H1 (cell line): ENCODE measurements around the gene DMAC2. TPM values are rescaled to one million over a fixed set of nuclear protein-coding genes. Genes with fewer than 3 reads are reported as not detected.

ENCODE experiments used
- BCL11A ChIP-seq, 2 experiments: IDR thresholded peaks; one replicate each; pipeline ENCODE4 v1.6.1; 2011; ENCODE audit warnings: low read depth in 2 of 2, low read length in 2 of 2, mild to moderate bottlenecking in 2 of 2
- CTBP2 ChIP-seq: IDR thresholded peaks from 2 replicates; pipeline ENCODE4 v1.7.0; 2011; ENCODE audit warnings: borderline replicate concordance, mild to moderate bottlenecking, moderate library complexity, mixed read lengths, low read length; ENCODE audit not compliant: insufficient read depth, insufficient read length
- FOSL1 ChIP-seq: IDR thresholded peaks from 2 replicates; pipeline ENCODE4 v1.6.1; 2011; ENCODE audit warnings: mild to moderate bottlenecking, low read depth, low read length, moderate library complexity; ENCODE audit not compliant: insufficient read depth
- NRF1 ChIP-seq: IDR thresholded peaks from 2 replicates; pipeline ENCODE4 v1.6.1; 2011; ENCODE audit warnings: mild to moderate bottlenecking, low read depth, low read length, improper control_type of control experiment
- PHF8 ChIP-seq: fragments of 200-600 bp; sonication (generic); conservative IDR thresholded peaks from 2 replicates; pipeline ENCODE4 v1.7.1; 2012; ENCODE audit warnings: low read depth, mild to moderate bottlenecking, inconsistent platforms, low read length, moderate library complexity
- RBBP5 ChIP-seq: IDR thresholded peaks from 2 replicates; pipeline ENCODE4 v1.7.1; 2012; ENCODE audit warnings: low read depth, mild to moderate bottlenecking, inconsistent platforms, low read length, moderate library complexity, borderline replicate concordance
- SP4 ChIP-seq: IDR thresholded peaks from 2 replicates; pipeline ENCODE4 v1.6.1; 2012; ENCODE audit warnings: low read length, inconsistent platforms
- polyA plus RNA-seq, 7 experiments: library from polyadenylated mRNA; depleted of rRNA in 3 of 7; stranded (reverse) in 5 of 7; unstranded in 2 of 7; fragments of >200 nt in 5 of 7; fragments of 200-250 nt in 2 of 7; gene quantifications; 1 replicate in 5 of 7; 2 replicates in 1 of 7; 4 replicates in 1 of 7; pipeline versions ENCODE4 v1.2.1 to v1.2.3, GENCODE V29; 2011 to 2013; ENCODE audit warnings: missing spikeins in 2 of 7, mixed read lengths in 2 of 7
- total RNA-seq: library from RNA; stranded (reverse); fragmentation: NEBNext Ultra II Directional; extraction: Animal tissue kit (Norgen Biotek cat#: 25700); gene quantifications from 2 replicates; pipeline ENCODE4 v1.2.1, GENCODE V29; 2021
- TF ChIP-seq, protein P1 (sequence below): fragments of 300-600 bp; sonication (generic); IDR thresholded peaks from 2 replicates; pipeline ENCODE4 v1.7.1; 2012; ENCODE audit warnings: low read length, moderate library complexity, mild to moderate bottlenecking, inconsistent platforms; ENCODE audit not compliant: insufficient replicate concordance
- TF ChIP-seq, protein P2 (sequence below): IDR thresholded peaks from 2 replicates; pipeline ENCODE4 v1.6.1; 2012; ENCODE audit warnings: inconsistent platforms

Gene DMAC2
- total and polyA plus RNA-seq, 2 of the 8 experiments (the other 6 are each of a cell fraction or from before 2014, with no cell fraction given) = 86.8 to 170 TPM

DNA sequence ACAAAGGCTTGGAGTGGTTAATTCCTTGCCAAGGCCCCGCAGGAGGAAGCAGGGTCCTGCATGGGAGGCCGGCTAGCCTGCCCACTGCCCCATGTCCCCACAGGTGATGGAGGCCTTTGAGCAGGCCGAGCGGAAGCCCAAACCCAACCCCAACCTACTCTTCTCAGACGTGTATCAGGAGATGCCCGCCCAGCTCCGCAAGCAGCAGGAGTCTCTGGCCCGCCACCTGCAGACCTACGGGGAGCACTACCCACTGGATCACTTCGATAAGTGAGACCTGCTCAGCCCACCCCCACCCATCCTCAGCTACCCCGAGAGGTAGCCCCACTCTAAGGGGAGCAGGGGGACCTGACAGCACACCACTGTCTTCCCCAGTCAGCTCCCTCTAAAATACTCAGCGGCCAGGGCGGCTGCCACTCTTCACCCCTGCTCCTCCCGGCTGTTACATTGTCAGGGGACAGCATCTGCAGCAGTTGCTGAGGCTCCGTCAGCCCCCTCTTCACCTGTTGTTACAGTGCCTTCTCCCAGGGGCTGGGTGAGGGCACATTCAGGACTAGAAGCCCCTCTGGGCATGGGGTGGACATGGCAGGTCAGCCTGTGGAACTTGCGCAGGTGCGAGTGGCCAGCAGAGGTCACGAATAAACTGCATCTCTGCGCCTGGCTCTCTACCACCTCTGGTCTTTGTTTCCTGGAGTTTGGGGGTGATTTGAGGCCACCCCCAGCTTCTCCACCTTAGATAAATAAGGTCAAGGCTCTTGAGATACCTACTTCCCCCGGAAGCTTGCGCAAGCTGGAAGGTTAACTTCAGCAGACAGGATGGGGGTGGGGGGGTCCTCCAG lies 15.2 kb downstream of the DMAC2 start (continued):
- TF ChIP-seq, protein P1, sequence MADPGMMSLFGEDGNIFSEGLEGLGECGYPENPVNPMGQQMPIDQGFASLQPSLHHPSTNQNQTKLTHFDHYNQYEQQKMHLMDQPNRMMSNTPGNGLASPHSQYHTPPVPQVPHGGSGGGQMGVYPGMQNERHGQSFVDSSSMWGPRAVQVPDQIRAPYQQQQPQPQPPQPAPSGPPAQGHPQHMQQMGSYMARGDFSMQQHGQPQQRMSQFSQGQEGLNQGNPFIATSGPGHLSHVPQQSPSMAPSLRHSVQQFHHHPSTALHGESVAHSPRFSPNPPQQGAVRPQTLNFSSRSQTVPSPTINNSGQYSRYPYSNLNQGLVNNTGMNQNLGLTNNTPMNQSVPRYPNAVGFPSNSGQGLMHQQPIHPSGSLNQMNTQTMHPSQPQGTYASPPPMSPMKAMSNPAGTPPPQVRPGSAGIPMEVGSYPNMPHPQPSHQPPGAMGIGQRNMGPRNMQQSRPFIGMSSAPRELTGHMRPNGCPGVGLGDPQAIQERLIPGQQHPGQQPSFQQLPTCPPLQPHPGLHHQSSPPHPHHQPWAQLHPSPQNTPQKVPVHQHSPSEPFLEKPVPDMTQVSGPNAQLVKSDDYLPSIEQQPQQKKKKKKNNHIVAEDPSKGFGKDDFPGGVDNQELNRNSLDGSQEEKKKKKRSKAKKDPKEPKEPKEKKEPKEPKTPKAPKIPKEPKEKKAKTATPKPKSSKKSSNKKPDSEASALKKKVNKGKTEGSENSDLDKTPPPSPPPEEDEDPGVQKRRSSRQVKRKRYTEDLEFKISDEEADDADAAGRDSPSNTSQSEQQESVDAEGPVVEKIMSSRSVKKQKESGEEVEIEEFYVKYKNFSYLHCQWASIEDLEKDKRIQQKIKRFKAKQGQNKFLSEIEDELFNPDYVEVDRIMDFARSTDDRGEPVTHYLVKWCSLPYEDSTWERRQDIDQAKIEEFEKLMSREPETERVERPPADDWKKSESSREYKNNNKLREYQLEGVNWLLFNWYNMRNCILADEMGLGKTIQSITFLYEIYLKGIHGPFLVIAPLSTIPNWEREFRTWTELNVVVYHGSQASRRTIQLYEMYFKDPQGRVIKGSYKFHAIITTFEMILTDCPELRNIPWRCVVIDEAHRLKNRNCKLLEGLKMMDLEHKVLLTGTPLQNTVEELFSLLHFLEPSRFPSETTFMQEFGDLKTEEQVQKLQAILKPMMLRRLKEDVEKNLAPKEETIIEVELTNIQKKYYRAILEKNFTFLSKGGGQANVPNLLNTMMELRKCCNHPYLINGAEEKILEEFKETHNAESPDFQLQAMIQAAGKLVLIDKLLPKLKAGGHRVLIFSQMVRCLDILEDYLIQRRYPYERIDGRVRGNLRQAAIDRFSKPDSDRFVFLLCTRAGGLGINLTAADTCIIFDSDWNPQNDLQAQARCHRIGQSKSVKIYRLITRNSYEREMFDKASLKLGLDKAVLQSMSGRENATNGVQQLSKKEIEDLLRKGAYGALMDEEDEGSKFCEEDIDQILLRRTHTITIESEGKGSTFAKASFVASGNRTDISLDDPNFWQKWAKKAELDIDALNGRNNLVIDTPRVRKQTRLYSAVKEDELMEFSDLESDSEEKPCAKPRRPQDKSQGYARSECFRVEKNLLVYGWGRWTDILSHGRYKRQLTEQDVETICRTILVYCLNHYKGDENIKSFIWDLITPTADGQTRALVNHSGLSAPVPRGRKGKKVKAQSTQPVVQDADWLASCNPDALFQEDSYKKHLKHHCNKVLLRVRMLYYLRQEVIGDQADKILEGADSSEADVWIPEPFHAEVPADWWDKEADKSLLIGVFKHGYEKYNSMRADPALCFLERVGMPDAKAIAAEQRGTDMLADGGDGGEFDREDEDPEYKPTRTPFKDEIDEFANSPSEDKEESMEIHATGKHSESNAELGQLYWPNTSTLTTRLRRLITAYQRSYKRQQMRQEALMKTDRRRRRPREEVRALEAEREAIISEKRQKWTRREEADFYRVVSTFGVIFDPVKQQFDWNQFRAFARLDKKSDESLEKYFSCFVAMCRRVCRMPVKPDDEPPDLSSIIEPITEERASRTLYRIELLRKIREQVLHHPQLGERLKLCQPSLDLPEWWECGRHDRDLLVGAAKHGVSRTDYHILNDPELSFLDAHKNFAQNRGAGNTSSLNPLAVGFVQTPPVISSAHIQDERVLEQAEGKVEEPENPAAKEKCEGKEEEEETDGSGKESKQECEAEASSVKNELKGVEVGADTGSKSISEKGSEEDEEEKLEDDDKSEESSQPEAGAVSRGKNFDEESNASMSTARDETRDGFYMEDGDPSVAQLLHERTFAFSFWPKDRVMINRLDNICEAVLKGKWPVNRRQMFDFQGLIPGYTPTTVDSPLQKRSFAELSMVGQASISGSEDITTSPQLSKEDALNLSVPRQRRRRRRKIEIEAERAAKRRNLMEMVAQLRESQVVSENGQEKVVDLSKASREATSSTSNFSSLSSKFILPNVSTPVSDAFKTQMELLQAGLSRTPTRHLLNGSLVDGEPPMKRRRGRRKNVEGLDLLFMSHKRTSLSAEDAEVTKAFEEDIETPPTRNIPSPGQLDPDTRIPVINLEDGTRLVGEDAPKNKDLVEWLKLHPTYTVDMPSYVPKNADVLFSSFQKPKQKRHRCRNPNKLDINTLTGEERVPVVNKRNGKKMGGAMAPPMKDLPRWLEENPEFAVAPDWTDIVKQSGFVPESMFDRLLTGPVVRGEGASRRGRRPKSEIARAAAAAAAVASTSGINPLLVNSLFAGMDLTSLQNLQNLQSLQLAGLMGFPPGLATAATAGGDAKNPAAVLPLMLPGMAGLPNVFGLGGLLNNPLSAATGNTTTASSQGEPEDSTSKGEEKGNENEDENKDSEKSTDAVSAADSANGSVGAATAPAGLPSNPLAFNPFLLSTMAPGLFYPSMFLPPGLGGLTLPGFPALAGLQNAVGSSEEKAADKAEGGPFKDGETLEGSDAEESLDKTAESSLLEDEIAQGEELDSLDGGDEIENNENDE = no peak
- no peak for TF ChIP-seq BCL11A (IDR thresholded peaks at IDR 0.05; ENCODE audit: low read depth in 2 of 2, low read length in 2 of 2)
- TF ChIP-seq SP4 = no peak
- TF ChIP-seq NRF1 = no peak
- TF ChIP-seq, protein P2, sequence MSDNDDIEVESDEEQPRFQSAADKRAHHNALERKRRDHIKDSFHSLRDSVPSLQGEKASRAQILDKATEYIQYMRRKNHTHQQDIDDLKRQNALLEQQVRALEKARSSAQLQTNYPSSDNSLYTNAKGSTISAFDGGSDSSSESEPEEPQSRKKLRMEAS = no peak
- no peak for TF ChIP-seq RBBP5
- no peak for TF ChIP-seq CTBP2
- TF ChIP-seq PHF8 = no peak
- no peak for TF ChIP-seq FOSL1
